Caki2 (cell line): ENCODE results near the gene MBNL2. TPM values are rescaled to one million over a fixed set of nuclear protein-coding genes. Genes with fewer than 3 reads are reported as not detected.
"Not testable (repeated sequence)": the region's sequence is repeated elsewhere in the genome, so short reads cannot be mapped to it uniquely, and the experiment has no call there.

Experiments used
- DNase-seq: peaks from one replicate; pipeline ENCODE4 v3.0.0-alpha.2; 2015; ENCODE audit warnings: low read depth
- in situ Hi-C: cut with HindIII; loops from 2 replicates; pipeline ENCODE4 v1.10.0; 2016; ENCODE audit warnings: low sequenced_read_pairs, low pct_unique_long_range_greater_than_20kb, mixed read lengths
- total RNA-seq: library from RNA; depleted of rRNA; stranded (reverse); fragments of >200 nt; shearing (Covaris generic); gene quantifications from 2 replicates; pipeline ENCODE4 v1.2.3, GENCODE V29; 2014; ENCODE audit warnings: low replicate concordance

Gene MBNL2
- total RNA-seq, 1 experiment from 2014 or later = 14.0 TPM

DNA sequence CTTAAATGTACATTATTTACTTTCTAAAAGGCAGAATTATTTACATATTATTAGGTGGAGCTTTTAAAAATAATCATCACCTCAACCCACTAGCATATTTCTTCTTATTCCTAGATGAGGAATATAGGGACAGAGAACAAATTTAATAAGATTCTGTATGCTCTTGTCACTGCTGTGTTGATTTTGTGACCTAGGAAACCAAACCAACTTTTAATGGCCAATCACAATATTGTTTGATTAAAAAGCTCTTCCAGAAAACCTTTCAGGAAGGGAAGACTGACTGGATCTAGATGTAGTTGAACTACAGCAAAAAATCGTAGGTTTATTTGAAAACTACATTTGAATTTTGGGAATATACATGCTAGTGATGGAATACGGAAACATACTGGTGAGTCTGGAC, 120.0 kb downstream of the MBNL2 start:
- no peak for DNase-seq
- in situ Hi-C loops = no loop called here

DNA sequence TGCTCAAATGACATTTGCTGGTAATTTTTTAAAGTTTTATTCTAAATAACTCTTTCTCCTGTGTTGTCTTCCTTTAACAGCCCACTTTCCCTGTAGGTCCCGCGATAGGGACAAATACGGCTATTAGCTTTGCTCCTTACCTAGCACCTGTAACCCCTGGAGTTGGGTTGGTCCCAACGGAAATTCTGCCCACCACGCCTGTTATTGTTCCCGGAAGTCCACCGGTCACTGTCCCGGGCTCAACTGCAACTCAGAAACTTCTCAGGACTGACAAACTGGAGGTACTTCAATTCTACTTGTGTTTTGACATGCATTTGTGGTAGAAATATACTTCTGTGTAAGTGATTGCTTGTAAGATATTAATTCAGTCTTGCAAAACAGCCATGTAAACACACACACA, 120.8 kb downstream of the MBNL2 start:
- in situ Hi-C loops = no loop called here
- no peak for DNase-seq

DNA sequence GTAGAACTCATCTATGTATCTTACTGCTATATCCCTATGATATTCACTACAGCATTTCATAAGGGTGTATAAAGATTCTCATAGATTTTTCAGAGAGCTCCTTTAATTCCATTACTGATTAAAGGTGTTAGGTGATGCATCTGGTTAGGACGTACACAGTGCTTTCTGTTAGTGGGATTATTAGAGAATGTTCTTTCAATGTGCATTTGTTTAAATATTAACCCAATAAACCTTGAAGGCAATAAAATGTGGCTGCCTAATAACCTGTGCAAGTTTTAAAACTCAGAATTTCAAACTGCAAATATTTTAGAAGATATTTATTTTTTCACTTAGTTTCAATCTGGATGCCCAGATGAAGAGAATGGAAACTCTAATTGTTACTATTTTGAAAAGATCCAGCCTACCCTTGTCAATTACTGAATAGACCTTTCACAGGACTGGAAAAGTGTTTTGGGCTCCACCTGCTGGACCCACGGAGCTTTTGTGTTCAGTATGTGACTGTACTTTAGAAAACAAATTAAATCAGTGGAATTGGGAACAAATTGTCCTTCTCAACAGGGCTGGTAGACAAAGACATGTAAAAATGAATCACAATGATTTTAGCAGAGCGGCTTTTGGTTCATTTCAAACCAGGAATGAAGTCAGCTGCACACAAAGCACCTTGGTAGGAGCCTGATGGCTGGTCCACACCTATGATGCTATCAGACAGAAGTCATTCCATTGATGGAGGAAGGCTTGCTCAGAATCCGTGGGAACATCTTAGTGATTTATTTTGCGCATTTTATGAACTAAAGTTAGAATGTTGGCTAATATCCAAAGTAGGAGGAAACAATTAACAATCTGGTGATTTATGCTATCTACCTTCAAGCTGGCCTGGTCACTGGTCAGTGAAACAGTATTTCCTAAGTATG, 122.4 kb downstream of the MBNL2 start:
- in situ Hi-C loops = no loop called here
- peak; percentile 51 for DNase-seq

DNA sequence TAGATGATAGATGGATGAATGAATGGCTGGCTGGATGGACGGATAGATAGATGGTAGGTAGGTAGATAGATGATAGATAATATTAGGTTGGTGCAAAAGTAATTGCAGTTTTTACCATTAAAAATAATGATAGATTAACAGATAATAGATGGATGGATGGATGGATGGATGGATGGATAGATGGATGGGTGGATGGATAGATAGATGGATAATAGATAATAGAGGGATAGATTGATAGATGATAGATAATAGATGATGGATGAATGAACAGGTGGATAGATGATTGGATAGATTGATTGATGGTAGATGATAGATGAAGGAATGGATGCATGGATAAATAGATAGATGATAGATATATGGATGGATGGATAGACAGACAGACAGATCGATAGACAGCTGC, 124.0 kb downstream of the MBNL2 start:
- no peak for DNase-seq
- in situ Hi-C loops = no loop called here

GRCh38 chr13:97346561-97347254, 124.6 kb downstream of the MBNL2 start:
- no peak for DNase-seq
- in situ Hi-C loops = no loop called here

- no peak for DNase-seq
- in situ Hi-C loops = no loop called here
Measured at GRCh38 chr13:97347255-97347932, 125.3 kb downstream of the MBNL2 start.

GRCh38 chr13:97348569-97349100, 126.5 kb downstream of the MBNL2 start:
- in situ Hi-C loops = no loop called here
- no peak for DNase-seq

GRCh38 chr13:97352012-97352411, 129.9 kb downstream of the MBNL2 start:
- DNase-seq, in situ Hi-C loops: not testable (repeated sequence)

- in situ Hi-C loops = no loop called here
- DNase-seq = no peak
Measured at GRCh38 chr13:97352815-97353214, 130.7 kb downstream of the MBNL2 start.

DNA sequence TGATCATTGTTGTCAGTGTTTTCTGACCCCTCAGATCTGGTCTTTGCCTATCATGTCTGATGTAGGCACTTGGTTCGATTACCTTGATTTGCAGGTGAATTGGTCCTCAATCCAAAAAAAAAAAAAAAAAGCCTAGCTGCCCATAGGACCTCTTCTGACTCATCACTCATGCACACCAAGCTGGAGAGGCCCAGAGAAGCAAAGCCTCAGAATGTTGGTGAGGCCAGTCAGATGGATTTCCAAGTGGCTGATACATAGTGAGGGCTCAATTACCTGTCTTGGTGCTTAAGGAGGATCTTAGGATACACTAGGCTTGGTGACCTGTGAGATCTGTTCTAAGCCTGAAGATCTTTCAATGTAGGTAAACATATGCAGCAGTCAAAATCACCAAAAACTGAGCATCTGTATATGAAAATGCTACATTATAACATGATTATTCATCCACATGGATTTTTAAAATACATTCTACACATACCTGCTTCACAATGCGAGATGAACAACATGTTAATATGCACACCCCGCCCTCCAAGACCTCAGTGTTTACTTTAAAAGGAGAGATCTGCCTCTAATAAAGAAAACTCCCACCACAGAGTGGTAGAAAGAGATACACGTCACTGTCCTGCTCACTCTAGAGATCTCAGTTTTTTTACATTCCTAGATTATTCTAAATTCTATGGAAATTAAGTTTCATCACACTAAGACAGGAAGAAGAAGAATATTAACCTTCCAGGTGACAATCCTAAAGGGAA, 132.0 kb downstream of the MBNL2 start:
- in situ Hi-C loops = no loop called here
- no peak for DNase-seq

DNA sequence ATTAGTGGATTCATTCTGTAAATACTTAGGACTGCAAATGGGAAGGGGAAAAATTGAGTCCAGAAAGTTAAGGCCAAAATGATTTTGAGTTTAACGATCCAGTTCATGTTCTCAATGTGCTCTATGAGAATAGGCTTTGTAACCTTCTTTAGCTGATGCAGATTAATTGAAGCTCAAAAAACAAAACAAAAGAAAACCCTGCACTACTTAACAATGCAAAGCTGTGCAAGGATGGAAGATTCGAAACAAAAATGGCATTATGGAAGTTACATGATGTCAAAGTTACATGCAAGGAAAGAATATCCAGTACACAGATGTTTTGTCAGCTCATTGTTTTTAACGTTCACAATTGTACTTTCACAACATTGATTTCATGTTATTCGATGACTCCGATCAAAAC, 132.7 kb downstream of the MBNL2 start:
- in situ Hi-C loops = no loop called here
- no peak for DNase-seq

DNA sequence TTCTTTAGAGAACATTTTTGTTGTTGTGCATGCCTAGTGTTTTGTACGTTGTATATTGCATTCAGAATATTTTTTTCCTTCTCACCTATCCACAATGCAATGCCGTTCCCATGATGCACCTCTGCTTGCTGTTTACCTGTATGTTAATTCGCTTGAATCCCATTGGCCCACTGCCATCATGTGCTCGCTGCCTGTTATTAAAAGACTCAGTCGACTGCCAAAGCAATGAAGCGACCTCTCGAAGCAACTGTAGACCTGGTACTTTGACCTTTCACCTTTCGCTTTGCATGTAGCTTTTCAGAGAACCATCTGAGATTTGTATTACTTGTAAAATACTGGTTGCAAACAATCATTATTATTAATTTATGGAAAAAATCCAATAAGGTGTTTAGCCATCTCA, 134.5 kb downstream of the MBNL2 start:
- in situ Hi-C loops = no loop called here

DNA sequence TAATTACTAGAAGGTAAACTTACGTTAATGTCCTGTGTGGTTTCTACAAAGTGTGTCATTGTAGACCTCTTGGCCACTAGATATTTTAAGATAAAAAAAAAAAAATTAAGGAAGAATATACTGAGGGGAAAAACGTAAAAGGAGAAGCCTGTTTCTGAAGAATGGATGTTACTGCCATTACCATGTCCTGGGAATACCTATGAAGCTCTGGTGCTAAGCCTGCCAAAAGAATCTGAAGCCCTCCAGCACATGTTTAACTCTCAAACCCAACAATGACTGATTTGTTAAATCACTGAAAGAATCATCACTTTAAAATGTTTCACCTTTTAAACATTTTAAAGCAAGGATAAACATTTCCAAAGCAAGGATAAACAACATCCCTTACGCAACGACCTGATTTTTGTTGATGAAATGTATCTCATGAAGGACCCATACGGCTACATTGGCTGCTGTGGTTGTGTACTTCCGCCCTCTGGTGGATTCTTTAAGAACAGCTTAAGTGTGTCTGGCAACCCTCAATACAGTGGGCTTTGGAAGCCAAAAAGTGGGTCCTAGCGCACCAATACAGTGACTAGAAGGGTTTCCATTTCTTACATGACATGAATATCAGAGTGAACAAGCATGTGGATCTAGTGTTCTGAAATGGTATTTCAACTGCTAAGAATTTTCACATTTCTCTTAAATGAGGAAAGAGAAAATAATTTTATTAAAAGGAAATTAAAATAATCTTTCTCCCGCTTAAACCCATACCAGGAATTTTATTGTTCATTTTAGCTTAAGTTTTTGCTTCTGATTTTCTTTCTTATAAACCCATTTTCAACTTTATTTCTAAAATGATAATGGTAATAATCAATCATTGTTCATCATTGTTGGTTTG, 137.3 kb downstream of the MBNL2 start:
- DNase-seq = peak; percentile 46
- in situ Hi-C loops = no loop called here

More for the DNA sequence above, 134.5 kb downstream of the MBNL2 start:
- DNase-seq = no peak

DNA sequence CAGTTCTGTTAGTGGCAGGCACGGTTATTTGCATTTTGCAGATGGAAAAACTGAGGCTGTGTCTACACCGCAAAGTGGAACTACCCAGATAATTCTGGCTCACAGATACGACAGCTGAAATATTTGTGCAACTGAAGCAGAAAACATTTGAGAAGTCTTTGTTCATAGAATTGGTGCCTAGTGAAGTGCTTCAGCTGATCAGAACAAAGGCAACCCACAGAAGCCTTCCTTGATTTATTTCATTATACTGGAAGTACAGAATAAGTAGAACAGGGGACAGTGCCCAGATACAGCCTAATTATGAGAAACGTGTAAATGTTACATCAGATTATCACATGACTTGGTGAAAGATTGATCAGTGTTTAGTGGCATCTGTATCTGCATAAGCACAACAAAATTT, 138.5 kb downstream of the MBNL2 start:
- DNase-seq = no peak
- in situ Hi-C loops = no loop called here

- in situ Hi-C loops = no loop called here
- DNase-seq = no peak
Measured at GRCh38 chr13:97364031-97364430, 141.9 kb downstream of the MBNL2 start.

DNA sequence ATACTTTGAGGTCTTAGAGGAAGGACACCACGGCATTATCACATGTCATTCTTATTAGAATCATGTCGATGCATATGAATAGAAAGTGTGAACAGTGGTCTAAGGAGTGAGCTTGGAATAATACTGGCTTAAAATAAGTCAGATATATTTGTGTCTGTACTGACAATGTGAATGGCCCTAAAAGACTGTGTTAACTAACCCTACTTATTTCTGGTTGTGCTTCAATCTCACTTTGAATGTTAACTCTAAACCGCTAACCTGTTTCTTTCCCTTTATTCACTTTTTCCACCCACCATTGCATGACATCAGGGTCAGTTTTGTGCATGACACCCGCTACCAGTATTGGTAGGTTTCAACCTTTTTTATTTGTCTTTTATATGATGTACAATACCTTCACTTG, 142.7 kb downstream of the MBNL2 start:
- in situ Hi-C loops = no loop called here
- no peak for DNase-seq

DNA sequence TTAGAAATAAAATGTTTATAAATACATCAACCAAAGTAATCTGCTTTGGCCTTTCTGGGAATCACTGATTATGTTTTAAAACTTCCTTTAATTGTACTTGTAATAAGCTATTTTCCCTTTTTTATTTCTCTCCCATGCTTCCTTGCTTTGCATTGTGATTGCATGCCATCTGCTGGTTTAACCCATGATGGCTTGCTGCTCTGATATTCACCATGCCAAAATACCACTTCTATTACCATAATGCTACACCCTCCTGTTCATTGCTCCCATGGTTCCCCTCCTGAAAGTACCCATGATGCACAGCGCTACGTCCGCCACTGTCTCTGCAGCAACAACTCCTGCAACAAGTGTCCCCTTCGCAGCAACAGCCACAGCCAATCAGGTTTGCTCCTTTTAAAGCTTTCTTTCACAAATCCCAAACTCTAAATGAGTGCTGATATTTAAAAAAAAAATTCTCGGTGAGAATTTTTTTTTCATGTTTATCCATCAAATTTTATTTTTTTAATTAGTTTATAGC, 144.1 kb downstream of the MBNL2 start:
- no peak for DNase-seq
- in situ Hi-C loops = no loop called here
